ENCODE measurements around the gene SPACDR.

GRCh38 chr7:100435401-100436304 lies 28.4 kb downstream of the SPACDR start:
- TF ChIP-seq POLR2AphosphoS5 (IDR thresholded peaks at IDR 0.05; ENCODE audit: low read depth) (peak; percentile 70), CTCF (IDR thresholded peaks at IDR 0.05; ENCODE audit: insufficient read depth, low read length) (no peak), SPI1 (IDR thresholded peaks at IDR 0.05; ENCODE audit: borderline replicate concordance, low read depth) (no peak), REST (IDR thresholded peaks at IDR 0.05; ENCODE audit: insufficient replicate concordance, low read depth) (no peak), GABPA (IDR thresholded peaks at IDR 0.05; ENCODE audit: low read depth) (no peak)
